ENCODE results near the gene DCHS1.

DCHS1 gene

DNA sequence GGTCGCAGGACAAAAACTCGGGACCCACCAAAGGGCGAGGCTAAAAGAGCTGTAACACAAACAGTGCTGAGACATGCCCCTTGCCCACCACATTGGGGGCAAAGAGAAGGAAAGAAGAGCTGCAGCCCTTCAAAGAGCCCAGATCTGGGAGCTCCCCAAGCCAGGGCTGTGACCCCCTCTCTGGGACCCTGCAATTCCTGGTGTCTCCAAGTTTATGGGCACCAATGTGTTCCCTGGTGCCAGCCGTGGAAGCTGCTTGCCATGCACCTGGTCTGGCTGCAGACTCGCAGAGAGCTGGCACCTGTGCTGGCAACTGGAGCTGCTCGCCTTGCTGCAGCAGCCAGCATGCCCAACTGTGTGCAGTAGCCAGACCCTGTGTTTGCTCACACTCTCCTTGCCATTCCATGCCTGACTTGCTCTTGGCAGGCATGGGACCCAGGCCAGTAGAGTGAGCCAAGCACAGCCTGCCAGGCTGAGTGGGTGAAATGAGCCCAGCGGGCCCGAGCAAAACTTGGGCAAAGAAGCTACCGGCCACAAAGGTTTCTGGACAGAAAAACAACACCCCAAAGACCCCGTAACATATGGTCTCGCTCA lies 68.2 kb downstream of the DCHS1 start:
- DNase-seq = no peak

- no peak for DNase-seq
Measured at GRCh38 chr11:6586434-6587359, 68.9 kb downstream of the DCHS1 start.

GRCh38 chr11:6584528-6584927 lies 71.1 kb downstream of the DCHS1 start:
- no peak for DNase-seq

- DNase-seq = no peak
Measured at GRCh38 chr11:6583584-6583983, 72.0 kb downstream of the DCHS1 start.

DNA sequence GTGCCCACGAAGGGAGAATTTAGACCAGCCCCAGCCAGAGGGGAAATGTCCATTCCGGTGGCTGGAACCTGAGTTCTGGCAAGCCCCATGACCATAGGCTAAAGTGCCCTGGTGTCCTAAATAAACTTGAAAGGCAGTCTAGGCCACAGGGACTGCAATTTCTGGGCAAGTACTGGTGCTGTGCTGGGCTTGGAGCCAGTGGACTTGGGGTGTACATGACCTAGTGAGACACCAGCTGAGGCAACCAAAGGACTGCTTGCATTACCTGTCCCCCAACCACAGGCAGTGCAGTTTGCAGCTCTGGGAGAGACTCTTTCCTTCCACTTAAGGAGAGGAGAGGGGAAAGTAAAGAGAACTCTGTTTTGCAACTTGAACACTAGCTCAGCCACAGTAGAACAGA lies 75.9 kb downstream of the DCHS1 start:
- DNase-seq = no peak

GRCh38 chr11:6578134-6578533 lies 77.5 kb downstream of the DCHS1 start:
- no peak for DNase-seq

GRCh38 chr11:6576471-6577373 lies 78.9 kb downstream of the DCHS1 start:
- DNase-seq = peak; percentile 13 to 26

DNA sequence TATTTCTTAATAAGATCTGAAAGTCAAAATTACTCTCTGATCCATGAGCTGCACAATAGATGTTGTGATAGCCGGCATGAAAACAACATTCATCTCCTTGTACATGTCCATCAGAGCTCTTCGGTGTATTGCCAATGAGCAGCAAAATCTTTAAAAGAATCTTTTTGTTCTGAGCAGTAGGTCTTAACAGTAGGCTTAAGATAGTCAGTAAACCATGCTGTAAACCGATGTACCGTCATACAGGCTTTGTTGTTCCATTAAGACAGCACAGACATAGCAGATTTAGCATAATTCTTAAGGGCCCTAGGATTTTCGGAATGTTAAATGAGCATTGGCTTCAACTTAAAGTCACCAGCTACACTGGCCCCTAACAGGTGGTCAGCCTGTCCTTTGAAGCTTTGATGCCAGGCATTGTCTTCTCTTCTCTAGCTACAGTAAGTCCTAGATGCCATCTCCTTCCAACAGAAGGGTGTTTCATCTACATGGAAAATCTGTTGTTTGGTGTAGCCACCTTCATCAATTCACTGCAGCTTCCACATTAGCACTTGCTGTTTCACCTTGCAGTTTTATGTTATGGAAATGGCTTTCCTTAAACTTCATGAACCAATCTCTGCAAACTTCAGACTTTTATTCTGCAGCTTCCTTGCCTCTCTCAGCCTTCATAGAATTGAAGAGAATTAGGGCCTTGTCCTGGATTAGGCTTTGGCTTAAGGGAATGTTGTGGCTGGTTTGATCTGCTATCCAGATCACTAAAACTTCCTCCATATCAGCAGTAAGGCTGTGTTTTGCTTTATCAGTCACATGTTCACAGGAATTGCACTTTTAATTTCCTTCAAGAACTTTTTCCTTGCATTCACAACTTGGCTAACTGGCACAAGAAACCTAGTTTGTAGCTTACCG lies 80.5 kb downstream of the DCHS1 start:
- DNase-seq = no peak

DNA sequence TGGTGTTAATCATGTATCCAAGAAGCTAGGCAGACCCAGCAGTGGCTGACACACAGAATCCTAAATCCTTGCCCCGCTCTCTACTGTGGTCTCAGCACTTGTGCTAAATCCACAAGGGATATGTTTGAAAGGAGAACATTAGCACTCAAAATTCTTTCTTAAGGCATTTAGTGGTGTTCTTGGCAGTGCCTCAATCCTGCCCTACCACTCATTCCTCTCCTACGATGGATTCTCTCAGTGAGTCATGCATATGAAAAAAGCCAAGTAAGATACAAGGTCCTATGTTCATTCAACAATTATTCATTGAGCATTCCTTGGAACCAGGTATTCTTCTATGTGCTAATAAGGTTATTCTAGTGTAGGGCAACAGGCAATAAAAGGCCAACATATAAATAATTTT lies 83.4 kb downstream of the DCHS1 start:
- DNase-seq = no peak

GRCh38 chr11:6571434-6572008 lies 84.1 kb downstream of the DCHS1 start:
- no peak for DNase-seq
